MM.1S (cell line): ENCODE data around the gene WDR75.
"Not testable (repeated sequence)": the region's sequence is repeated elsewhere in the genome, so short reads cannot be mapped to it uniquely, and the experiment has no call there.

Experiments
- DNase-seq: peaks from one replicate; pipeline ENCODE4 v3.0.0-alpha.2; 2015
- H2AFZ ChIP-seq: fragments of 300-600 bp; sonication (generic); 2 replicates; pipeline ENCODE4 v1.6.0; 2016; ENCODE audit warnings: antibody characterized with exemption, low read length
- H3F3A ChIP-seq: fragments of 300-600 bp; sonication (generic); 2 replicates; pipeline ENCODE4 v1.6.1; 2016; ENCODE audit warnings: mild to moderate bottlenecking, antibody characterized with exemption, low read length, moderate library complexity, mixed read lengths; ENCODE audit not compliant: insufficient read depth
- H3K27ac ChIP-seq: fragments of 300-600 bp; sonication (generic); 2 replicates; pipeline ENCODE4 v1.5.1; 2016; ENCODE audit warnings: mild to moderate bottlenecking, low read length
- H3K27me3 ChIP-seq: fragments of 300-600 bp; sonication (generic); replicated peaks from 2 replicates; pipeline ENCODE4 v1.6.0; 2016; ENCODE audit warnings: low read length; ENCODE audit not compliant: insufficient read depth
- H3K36me3 ChIP-seq: fragments of 300-600 bp; sonication (generic); replicated peaks from 2 replicates; pipeline ENCODE4 v1.6.1; 2016; ENCODE audit warnings: mild to moderate bottlenecking, low read length, mixed read lengths; ENCODE audit not compliant: insufficient read depth
- H3K4me1 ChIP-seq: fragments of 300-600 bp; sonication (generic); 2 replicates; pipeline ENCODE4 v1.6.1; 2016; ENCODE audit warnings: low read length, mixed read lengths
- H3K4me2 ChIP-seq: fragments of 300-600 bp; sonication (generic); 2 replicates; pipeline ENCODE4 v1.6.0; 2016; ENCODE audit warnings: low read depth, low read length
- H3K4me3 ChIP-seq: fragments of 300-600 bp; sonication (generic); 2 replicates; pipeline ENCODE4 v1.5.1; 2016; ENCODE audit warnings: low read length, mixed read lengths
- H3K79me2 ChIP-seq: fragments of 300-600 bp; sonication (generic); 2 replicates; pipeline ENCODE4 v1.6.1; 2016; ENCODE audit warnings: mixed run types, low read length, mixed read lengths
- H3K9ac ChIP-seq: fragments of 300-600 bp; sonication (generic); 2 replicates; pipeline ENCODE4 v1.6.1; 2016; ENCODE audit warnings: low read length, mixed read lengths
- H3K9me2 ChIP-seq: fragments of 300-600 bp; sonication (generic); replicated peaks from 2 replicates; pipeline ENCODE4 v1.6.1; 2016; ENCODE audit warnings: mild to moderate bottlenecking, low read length, mixed read lengths; ENCODE audit not compliant: insufficient read depth
- H3K9me3 ChIP-seq: fragments of 300-600 bp; sonication (generic); replicated peaks from 2 replicates; pipeline ENCODE4 v1.6.1; 2016; ENCODE audit warnings: mild to moderate bottlenecking, low read length, mixed read lengths; ENCODE audit not compliant: insufficient read depth
- H4K20me1 ChIP-seq: fragments of 300-600 bp; sonication (generic); 2 replicates; pipeline ENCODE4 v1.6.1; 2016; ENCODE audit warnings: mild to moderate bottlenecking, low read length, moderate library complexity, mixed read lengths; ENCODE audit not compliant: insufficient read depth
- CTCF ChIP-seq: fragments of 300-600 bp; sonication (generic); IDR thresholded peaks from 2 replicates; pipeline ENCODE4 v1.5.1; 2016; ENCODE audit warnings: antibody characterized with exemption, low read length, mixed read lengths
- EZH2 ChIP-seq: fragments of 300-600 bp; sonication (generic); optimal IDR thresholded peaks from 2 replicates; pipeline ENCODE3; 2017; ENCODE audit warnings: low read depth, mild to moderate bottlenecking, antibody characterized with exemption, low read length, mixed read lengths
- EZH2phosphoT487 ChIP-seq: fragments of 300-600 bp; sonication (generic); IDR thresholded peaks from 2 replicates; pipeline ENCODE4 v1.6.1; 2018; ENCODE audit warnings: antibody characterized with exemption, low read length

Gene WDR75

GRCh38 chr2:189467593-189467992 lies 26.3 kb downstream of the WDR75 start:
- Histone ChIP-seq H3F3A (no peaks in the 10 kb centered on the region), H3K4me3 (no peak overlapping the region), H3K9me2 (no peaks in the 10 kb centered on the region), H3K4me2 (no peak overlapping the region), H3K9ac (no peak overlapping the region), H4K20me1 (no peaks in the 10 kb centered on the region), H2AFZ (no peak overlapping the region), H3K27ac (no peak overlapping the region), H3K36me3 (peaks cover 26% of the 10 kb centered on the region), H3K4me1 (peaks cover 3% of the 10 kb centered on the region; the same call in 1 of the 2 replicates), H3K27me3 (no peaks in the 10 kb centered on the region), H3K79me2 (no peaks in the 10 kb centered on the region), H3K9me3 (no peaks in the 10 kb centered on the region)
- no peak for TF ChIP-seq EZH2phosphoT487
- TF ChIP-seq CTCF: no peak
- TF ChIP-seq EZH2: no peak
- no peak for DNase-seq

GRCh38 chr2:189474526-189474925 lies 33.3 kb downstream of the WDR75 start:
- DNase-seq: no peak
- no peak overlapping the region for H3K9ac ChIP-seq

GRCh38 chr2:189477756-189478155 lies 36.5 kb downstream of the WDR75 start:
- DNase-seq: no peak
- no peaks in the 10 kb centered on the region for H4K20me1 ChIP-seq
- no peak overlapping the region for H3K4me3 ChIP-seq
- H2AFZ ChIP-seq: no peak overlapping the region
- H3K9me2 ChIP-seq: no peaks in the 10 kb centered on the region
- no peaks in the 10 kb centered on the region for H3K4me1 ChIP-seq
- no peak overlapping the region for H3K27ac ChIP-seq
- H3K9ac ChIP-seq: no peak overlapping the region
- no peak overlapping the region for H3K4me2 ChIP-seq
- TF ChIP-seq EZH2phosphoT487 (no peak), CTCF (no peak), EZH2 (no peak)
- H3K9me3 ChIP-seq: no peaks in the 10 kb centered on the region
- no peaks in the 10 kb centered on the region for H3K79me2 ChIP-seq
- H3F3A ChIP-seq: no peaks in the 10 kb centered on the region
- no peaks in the 10 kb centered on the region for H3K27me3 ChIP-seq
- H3K36me3 ChIP-seq: peaks cover 2% of the 10 kb centered on the region; the same call in 1 of the 2 replicates

More at GRCh38 chr2:189474526-189474925, 33.3 kb downstream of the WDR75 start:
- no peaks in the 10 kb centered on the region for H3K79me2 ChIP-seq
- no peak overlapping the region for H3K27ac ChIP-seq
- H3K9me2 ChIP-seq: no peaks in the 10 kb centered on the region
- H3K4me3 ChIP-seq: no peak overlapping the region
- TF ChIP-seq EZH2phosphoT487: no peak
- TF ChIP-seq CTCF: no peak
- no peak for TF ChIP-seq EZH2
- H3F3A ChIP-seq: no peaks in the 10 kb centered on the region
- H3K36me3 ChIP-seq: peaks cover 12% of the 10 kb centered on the region; the same call in 1 of the 2 replicates
- H3K4me2 ChIP-seq: no peak overlapping the region
- no peaks in the 10 kb centered on the region for H3K27me3 ChIP-seq
- no peaks in the 10 kb centered on the region for H4K20me1 ChIP-seq
- H3K9me3 ChIP-seq: no peaks in the 10 kb centered on the region
- H3K4me1 ChIP-seq: no peaks in the 10 kb centered on the region
- no peak overlapping the region for H2AFZ ChIP-seq

GRCh38 chr2:189478289-189478688 lies 37.0 kb downstream of the WDR75 start:
- H3K36me3 ChIP-seq, H2AFZ ChIP-seq, H3K27me3 ChIP-seq, H3K4me2 ChIP-seq, H3F3A ChIP-seq, H3K4me1 ChIP-seq, DNase-seq, H3K79me2 ChIP-seq, H3K9me2 ChIP-seq, H3K27ac ChIP-seq, H3K9ac ChIP-seq, H3K4me3 ChIP-seq, H4K20me1 ChIP-seq, H3K9me3 ChIP-seq: not testable (repeated sequence)
